ENCODE measurements around the gene GAS2L2.

Gene GAS2L2

GRCh38 chr17:35740997-35741931, 11.8 kb downstream of the GAS2L2 start:
- H3K4me3 ChIP-seq (ENCODE audit: low read length in 2 of 2) = no peak overlapping the region
- H3K27ac ChIP-seq (ENCODE audit: low read depth in 2 of 2, low read length in 2 of 2) = no peak overlapping the region
- no peaks in the 10 kb centered on the region for H3K9me3 ChIP-seq (ENCODE audit: control insufficient read depth in 2 of 2, low read length in 2 of 2)
- no peaks in the 10 kb centered on the region for H3K4me1 ChIP-seq (ENCODE audit: control insufficient read depth in 2 of 2, insufficient read depth in 2 of 2, low read length in 2 of 2)
- no peaks in the 10 kb centered on the region for H3K36me3 ChIP-seq (ENCODE audit: control insufficient read depth in 2 of 2, insufficient read depth in 2 of 2, low read length in 2 of 2)
- H3K27me3 ChIP-seq (ENCODE audit: control insufficient read depth in 2 of 2, insufficient read depth in 2 of 2, low read length in 2 of 2) = peaks cover 13 to 18% of the 10 kb centered on the region in 2 donors
- H3K9ac ChIP-seq (ENCODE audit: low read depth in 1 of 2, low read length in 2 of 2) = no peak overlapping the region

- no peak overlapping the region for H3K9ac ChIP-seq (ENCODE audit: low read depth in 1 of 2, low read length in 2 of 2)
- H3K9me3 ChIP-seq (ENCODE audit: control insufficient read depth in 2 of 2, low read length in 2 of 2) = no peaks in the 10 kb centered on the region
- peaks cover 13 to 18% of the 10 kb centered on the region in 2 donors for H3K27me3 ChIP-seq (ENCODE audit: control insufficient read depth in 2 of 2, insufficient read depth in 2 of 2, low read length in 2 of 2)
- H3K4me1 ChIP-seq (ENCODE audit: control insufficient read depth in 2 of 2, insufficient read depth in 2 of 2, low read length in 2 of 2) = no peaks in the 10 kb centered on the region
- H3K27ac ChIP-seq (ENCODE audit: low read depth in 2 of 2, low read length in 2 of 2) = no peak overlapping the region
- no peaks in the 10 kb centered on the region for H3K36me3 ChIP-seq (ENCODE audit: control insufficient read depth in 2 of 2, insufficient read depth in 2 of 2, low read length in 2 of 2)
- H3K4me3 ChIP-seq (ENCODE audit: low read length in 2 of 2) = no peak overlapping the region
Measured at GRCh38 chr17:35740216-35740615, 12.8 kb downstream of the GAS2L2 start.

GRCh38 chr17:35738519-35739133, 14.4 kb downstream of the GAS2L2 start:
- no peak overlapping the region for H3K4me3 ChIP-seq (ENCODE audit: low read length in 2 of 2)
- H3K36me3 ChIP-seq (ENCODE audit: control insufficient read depth in 2 of 2, insufficient read depth in 2 of 2, low read length in 2 of 2) = no peaks in the 10 kb centered on the region
- H3K27me3 ChIP-seq (ENCODE audit: control insufficient read depth in 2 of 2, insufficient read depth in 2 of 2, low read length in 2 of 2) = peaks cover 10 to 18% of the 10 kb centered on the region in 2 donors
- no peaks in the 10 kb centered on the region for H3K4me1 ChIP-seq (ENCODE audit: control insufficient read depth in 2 of 2, insufficient read depth in 2 of 2, low read length in 2 of 2)
- no peaks in the 10 kb centered on the region for H3K9me3 ChIP-seq (ENCODE audit: control insufficient read depth in 2 of 2, low read length in 2 of 2)
- no peak overlapping the region for H3K9ac ChIP-seq (ENCODE audit: low read depth in 1 of 2, low read length in 2 of 2)
- no peak overlapping the region for H3K27ac ChIP-seq (ENCODE audit: low read depth in 2 of 2, low read length in 2 of 2)

- no peaks in the 10 kb centered on the region for H3K9me3 ChIP-seq (ENCODE audit: control insufficient read depth in 2 of 2, low read length in 2 of 2)
- no peak overlapping the region for H3K9ac ChIP-seq (ENCODE audit: low read depth in 1 of 2, low read length in 2 of 2)
- H3K4me3 ChIP-seq (ENCODE audit: low read length in 2 of 2) = no peak overlapping the region
- H3K27ac ChIP-seq (ENCODE audit: low read depth in 2 of 2, low read length in 2 of 2) = no peak overlapping the region
- peaks cover 9 to 18% of the 10 kb centered on the region in 2 donors for H3K27me3 ChIP-seq (ENCODE audit: control insufficient read depth in 2 of 2, insufficient read depth in 2 of 2, low read length in 2 of 2)
- no peaks in the 10 kb centered on the region for H3K36me3 ChIP-seq (ENCODE audit: control insufficient read depth in 2 of 2, insufficient read depth in 2 of 2, low read length in 2 of 2)
- H3K4me1 ChIP-seq (ENCODE audit: control insufficient read depth in 2 of 2, insufficient read depth in 2 of 2, low read length in 2 of 2) = peaks cover 1 to 2% of the 10 kb centered on the region in 2 donors
Measured at GRCh38 chr17:35736236-35736635, 16.8 kb downstream of the GAS2L2 start.

- no peak overlapping the region for H3K9ac ChIP-seq (ENCODE audit: low read depth in 1 of 2, low read length in 2 of 2)
- no peak overlapping the region for H3K27ac ChIP-seq (ENCODE audit: low read depth in 2 of 2, low read length in 2 of 2)
- no peaks in the 10 kb centered on the region for H3K9me3 ChIP-seq (ENCODE audit: control insufficient read depth in 2 of 2, low read length in 2 of 2)
- no peak overlapping the region for H3K4me3 ChIP-seq (ENCODE audit: low read length in 2 of 2)
- peaks cover 5 to 6% of the 10 kb centered on the region in 2 donors for H3K4me1 ChIP-seq (ENCODE audit: control insufficient read depth in 2 of 2, insufficient read depth in 2 of 2, low read length in 2 of 2)
- peaks cover under 1 to 9% of the 10 kb centered on the region in 2 donors for H3K27me3 ChIP-seq (ENCODE audit: control insufficient read depth in 2 of 2, insufficient read depth in 2 of 2, low read length in 2 of 2)
- no peaks in the 10 kb centered on the region for H3K36me3 ChIP-seq (ENCODE audit: control insufficient read depth in 2 of 2, insufficient read depth in 2 of 2, low read length in 2 of 2)
Measured at GRCh38 chr17:35735036-35735805, 17.8 kb downstream of the GAS2L2 start.

- no peak overlapping the region for H3K27ac ChIP-seq (ENCODE audit: low read depth in 2 of 2, low read length in 2 of 2)
Measured at GRCh38 chr17:35734396-35734795, 18.6 kb downstream of the GAS2L2 start.

GRCh38 chr17:35733366-35733765, 19.7 kb downstream of the GAS2L2 start:
- Histone ChIP-seq H3K4me3 (ENCODE audit: low read length in 2 of 2) (no peak overlapping the region), H3K27ac (ENCODE audit: low read depth in 2 of 2, low read length in 2 of 2) (no peak overlapping the region), H3K9ac (ENCODE audit: low read depth in 1 of 2, low read length in 2 of 2) (no peak overlapping the region), H3K4me1 (ENCODE audit: control insufficient read depth in 2 of 2, insufficient read depth in 2 of 2, low read length in 2 of 2) (peaks cover 5 to 6% of the 10 kb centered on the region in 2 donors), H3K27me3 (ENCODE audit: control insufficient read depth in 2 of 2, insufficient read depth in 2 of 2, low read length in 2 of 2) (peaks cover 0 to 2% of the 10 kb centered on the region in 2 donors), H3K36me3 (ENCODE audit: control insufficient read depth in 2 of 2, insufficient read depth in 2 of 2, low read length in 2 of 2) (no peaks in the 10 kb centered on the region), H3K9me3 (ENCODE audit: control insufficient read depth in 2 of 2, low read length in 2 of 2) (no peaks in the 10 kb centered on the region)

More at GRCh38 chr17:35734396-35734795, 18.6 kb downstream of the GAS2L2 start:
- no peak overlapping the region for H3K9ac ChIP-seq (ENCODE audit: low read depth in 1 of 2, low read length in 2 of 2)
- H3K9me3 ChIP-seq (ENCODE audit: control insufficient read depth in 2 of 2, low read length in 2 of 2) = no peaks in the 10 kb centered on the region
- peaks cover 5 to 6% of the 10 kb centered on the region in 2 donors for H3K4me1 ChIP-seq (ENCODE audit: control insufficient read depth in 2 of 2, insufficient read depth in 2 of 2, low read length in 2 of 2)
- H3K4me3 ChIP-seq (ENCODE audit: low read length in 2 of 2) = no peak overlapping the region
- H3K27me3 ChIP-seq (ENCODE audit: control insufficient read depth in 2 of 2, insufficient read depth in 2 of 2, low read length in 2 of 2) = peaks cover 0 to 4% of the 10 kb centered on the region in 2 donors
- no peaks in the 10 kb centered on the region for H3K36me3 ChIP-seq (ENCODE audit: control insufficient read depth in 2 of 2, insufficient read depth in 2 of 2, low read length in 2 of 2)

- no peak overlapping the region for H3K4me3 ChIP-seq (ENCODE audit: low read length in 2 of 2)
- no peaks in the 10 kb centered on the region for H3K36me3 ChIP-seq (ENCODE audit: control insufficient read depth in 2 of 2, insufficient read depth in 2 of 2, low read length in 2 of 2)
- peaks cover 5 to 6% of the 10 kb centered on the region in 2 donors for H3K4me1 ChIP-seq (ENCODE audit: control insufficient read depth in 2 of 2, insufficient read depth in 2 of 2, low read length in 2 of 2)
- no peak overlapping the region for H3K9ac ChIP-seq (ENCODE audit: low read depth in 1 of 2, low read length in 2 of 2)
- H3K27ac ChIP-seq (ENCODE audit: low read depth in 2 of 2, low read length in 2 of 2) = no peak overlapping the region
- peaks cover 0 to 2% of the 10 kb centered on the region in 2 donors for H3K27me3 ChIP-seq (ENCODE audit: control insufficient read depth in 2 of 2, insufficient read depth in 2 of 2, low read length in 2 of 2)
- no peaks in the 10 kb centered on the region for H3K9me3 ChIP-seq (ENCODE audit: control insufficient read depth in 2 of 2, low read length in 2 of 2)
Measured at GRCh38 chr17:35732806-35733136, 20.3 kb downstream of the GAS2L2 start.

- peak overlapping the region; percentile 26 to 41 for H3K4me3 ChIP-seq (ENCODE audit: low read length in 2 of 2)
- no peaks in the 10 kb centered on the region for H3K9me3 ChIP-seq (ENCODE audit: control insufficient read depth in 2 of 2, low read length in 2 of 2)
- H3K27me3 ChIP-seq (ENCODE audit: control insufficient read depth in 2 of 2, insufficient read depth in 2 of 2, low read length in 2 of 2) = peaks cover 0 to 2% of the 10 kb centered on the region in 2 donors
- peaks cover 5 to 6% of the 10 kb centered on the region in 2 donors for H3K4me1 ChIP-seq (ENCODE audit: control insufficient read depth in 2 of 2, insufficient read depth in 2 of 2, low read length in 2 of 2)
- H3K36me3 ChIP-seq (ENCODE audit: control insufficient read depth in 2 of 2, insufficient read depth in 2 of 2, low read length in 2 of 2) = no peaks in the 10 kb centered on the region
- H3K9ac ChIP-seq (ENCODE audit: low read depth in 1 of 2, low read length in 2 of 2) = no peak overlapping the region
- H3K27ac ChIP-seq (ENCODE audit: low read depth in 2 of 2, low read length in 2 of 2) = no peak overlapping the region
Measured at GRCh38 chr17:35731917-35732805, 20.9 kb downstream of the GAS2L2 start.
